ENCODE measurements around the gene ISM1. TPM values are rescaled to one million over a fixed set of nuclear protein-coding genes. Genes with fewer than 3 reads are reported as not detected.
A peak's percentile ranks its signal among the peaks of the same experiment; 100 is the strongest.

The ISM1 gene
- total and polyA plus RNA-seq, 2 of the 13 experiments (the other 11 are each of a cell fraction or from before 2014, with no cell fraction given) = 0.40 to 1.4 TPM

DNA sequence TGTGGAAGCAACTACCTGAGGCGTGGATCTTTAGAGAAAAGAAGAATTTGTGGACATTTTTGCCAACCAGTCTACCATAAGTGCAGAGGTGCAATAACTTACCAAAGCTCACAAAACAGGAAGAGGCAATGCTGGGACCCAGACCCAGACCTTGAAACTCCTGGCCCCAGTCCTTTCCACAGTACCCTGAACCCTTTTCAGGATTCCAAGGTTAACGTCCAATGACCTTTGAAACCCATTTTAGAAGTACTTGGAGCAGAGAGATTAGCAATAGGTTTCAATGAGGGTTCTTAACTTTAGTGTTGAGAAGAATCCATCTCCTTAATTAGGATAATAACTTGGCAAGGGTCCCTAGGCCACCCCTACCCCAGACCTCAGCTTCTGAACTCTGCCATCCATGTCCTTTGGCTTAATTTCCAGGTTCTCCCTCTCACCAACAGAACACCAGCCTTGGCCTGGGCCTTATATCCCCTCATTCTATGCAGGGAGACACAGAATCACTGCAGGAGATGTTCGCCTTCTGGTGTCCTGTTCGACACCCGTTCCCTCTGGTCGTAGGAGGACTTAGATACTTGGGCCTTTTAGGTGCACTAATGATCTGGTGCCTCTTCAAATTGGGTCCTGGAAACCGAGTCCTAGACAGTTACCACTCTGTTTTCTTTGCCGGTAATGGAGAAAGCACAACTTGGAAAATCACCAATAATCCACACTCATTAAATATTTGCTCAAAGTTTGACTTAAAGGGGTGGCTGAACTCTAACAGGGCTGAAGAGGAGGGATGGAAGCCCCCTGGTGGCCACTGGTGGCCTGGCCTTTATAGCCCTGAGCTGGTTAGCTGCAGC is 40.6 kb downstream of the ISM1 start (continued):
- TF ChIP-seq ZNF335 (CRISPR knock-in tag; IDR thresholded peaks at IDR 0.05) (0 out of 2 replicates have a peak, but pooled peaks have one; percentile 43), ZSCAN31 (CRISPR knock-in tag; IDR thresholded peaks at IDR 0.05; ENCODE audit: low read depth) (no peak), IRF2 (CRISPR knock-in tag; IDR thresholded peaks at IDR 0.05) (peak; percentile 67; the same call in 1 of the 2 replicates), ZSCAN29 (CRISPR knock-in tag; conservative IDR thresholded peaks at IDR 0.05) (peak; percentile 50; the same call in 1 of the 2 replicates), GZF1 (CRISPR knock-in tag; IDR thresholded peaks at IDR 0.05) (no peak), TBX2 (CRISPR knock-in tag; IDR thresholded peaks at IDR 0.05; ENCODE audit: borderline replicate concordance) (peak; percentile 38; the same call in 1 of the 2 replicates), DMAP1 (CRISPR knock-in tag; IDR thresholded peaks at IDR 0.05) (no peak), SOX5 (CRISPR knock-in tag; IDR thresholded peaks at IDR 0.05; ENCODE audit: borderline replicate concordance) (no peak; the same call in 1 of the 2 replicates), MTF1 (CRISPR knock-in tag; IDR thresholded peaks at IDR 0.05) (no peak), ZNF225 (CRISPR knock-in tag; IDR thresholded peaks at IDR 0.05) (no peak), ZNF556 (CRISPR knock-in tag; IDR thresholded peaks at IDR 0.05; ENCODE audit: borderline replicate concordance) (peak; percentile 91; the same call in 1 of the 2 replicates), SYNCRIP (IDR thresholded peaks at IDR 0.05; ENCODE audit: insufficient read depth, low read depth, low read length) (no peak), SALL1 (CRISPR knock-in tag; IDR thresholded peaks at IDR 0.05) (peak; percentile 60; the same call in 1 of the 2 replicates), ZBTB7B (CRISPR knock-in tag; IDR thresholded peaks at IDR 0.05) (0 out of 2 replicates have a peak, but pooled peaks have one; percentile 73)
- TF ChIP-seq, protein P1, sequence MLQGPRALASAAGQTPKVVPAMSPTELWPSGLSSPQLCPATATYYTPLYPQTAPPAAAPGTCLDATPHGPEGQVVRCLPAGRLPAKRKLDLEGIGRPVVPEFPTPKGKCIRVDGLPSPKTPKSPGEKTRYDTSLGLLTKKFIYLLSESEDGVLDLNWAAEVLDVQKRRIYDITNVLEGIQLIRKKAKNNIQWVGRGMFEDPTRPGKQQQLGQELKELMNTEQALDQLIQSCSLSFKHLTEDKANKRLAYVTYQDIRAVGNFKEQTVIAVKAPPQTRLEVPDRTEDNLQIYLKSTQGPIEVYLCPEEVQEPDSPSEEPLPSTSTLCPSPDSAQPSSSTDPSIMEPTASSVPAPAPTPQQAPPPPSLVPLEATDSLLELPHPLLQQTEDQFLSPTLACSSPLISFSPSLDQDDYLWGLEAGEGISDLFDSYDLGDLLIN (CRISPR knock-in tag; IDR thresholded peaks at IDR 0.05; ENCODE audit: borderline replicate concordance) = no peak
- TF ChIP-seq, protein P2, sequence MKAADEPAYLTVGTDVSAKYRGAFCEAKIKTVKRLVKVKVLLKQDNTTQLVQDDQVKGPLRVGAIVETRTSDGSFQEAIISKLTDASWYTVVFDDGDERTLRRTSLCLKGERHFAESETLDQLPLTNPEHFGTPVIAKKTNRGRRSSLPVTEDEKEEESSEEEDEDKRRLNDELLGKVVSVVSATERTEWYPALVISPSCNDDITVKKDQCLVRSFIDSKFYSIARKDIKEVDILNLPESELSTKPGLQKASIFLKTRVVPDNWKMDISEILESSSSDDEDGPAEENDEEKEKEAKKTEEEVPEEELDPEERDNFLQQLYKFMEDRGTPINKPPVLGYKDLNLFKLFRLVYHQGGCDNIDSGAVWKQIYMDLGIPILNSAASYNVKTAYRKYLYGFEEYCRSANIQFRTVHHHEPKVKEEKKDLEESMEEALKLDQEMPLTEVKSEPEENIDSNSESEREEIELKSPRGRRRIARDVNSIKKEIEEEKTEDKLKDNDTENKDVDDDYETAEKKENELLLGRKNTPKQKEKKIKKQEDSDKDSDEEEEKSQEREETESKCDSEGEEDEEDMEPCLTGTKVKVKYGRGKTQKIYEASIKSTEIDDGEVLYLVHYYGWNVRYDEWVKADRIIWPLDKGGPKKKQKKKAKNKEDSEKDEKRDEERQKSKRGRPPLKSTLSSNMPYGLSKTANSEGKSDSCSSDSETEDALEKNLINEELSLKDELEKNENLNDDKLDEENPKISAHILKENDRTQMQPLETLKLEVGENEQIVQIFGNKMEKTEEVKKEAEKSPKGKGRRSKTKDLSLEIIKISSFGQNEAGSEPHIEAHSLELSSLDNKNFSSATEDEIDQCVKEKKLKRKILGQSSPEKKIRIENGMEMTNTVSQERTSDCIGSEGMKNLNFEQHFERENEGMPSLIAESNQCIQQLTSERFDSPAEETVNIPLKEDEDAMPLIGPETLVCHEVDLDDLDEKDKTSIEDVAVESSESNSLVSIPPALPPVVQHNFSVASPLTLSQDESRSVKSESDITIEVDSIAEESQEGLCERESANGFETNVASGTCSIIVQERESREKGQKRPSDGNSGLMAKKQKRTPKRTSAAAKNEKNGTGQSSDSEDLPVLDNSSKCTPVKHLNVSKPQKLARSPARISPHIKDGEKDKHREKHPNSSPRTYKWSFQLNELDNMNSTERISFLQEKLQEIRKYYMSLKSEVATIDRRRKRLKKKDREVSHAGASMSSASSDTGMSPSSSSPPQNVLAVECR (CRISPR knock-in tag; IDR thresholded peaks at IDR 0.05; ENCODE audit: borderline replicate concordance) = peak; percentile 30; the same call in 1 of the 2 replicates
- TF ChIP-seq, protein P3, sequence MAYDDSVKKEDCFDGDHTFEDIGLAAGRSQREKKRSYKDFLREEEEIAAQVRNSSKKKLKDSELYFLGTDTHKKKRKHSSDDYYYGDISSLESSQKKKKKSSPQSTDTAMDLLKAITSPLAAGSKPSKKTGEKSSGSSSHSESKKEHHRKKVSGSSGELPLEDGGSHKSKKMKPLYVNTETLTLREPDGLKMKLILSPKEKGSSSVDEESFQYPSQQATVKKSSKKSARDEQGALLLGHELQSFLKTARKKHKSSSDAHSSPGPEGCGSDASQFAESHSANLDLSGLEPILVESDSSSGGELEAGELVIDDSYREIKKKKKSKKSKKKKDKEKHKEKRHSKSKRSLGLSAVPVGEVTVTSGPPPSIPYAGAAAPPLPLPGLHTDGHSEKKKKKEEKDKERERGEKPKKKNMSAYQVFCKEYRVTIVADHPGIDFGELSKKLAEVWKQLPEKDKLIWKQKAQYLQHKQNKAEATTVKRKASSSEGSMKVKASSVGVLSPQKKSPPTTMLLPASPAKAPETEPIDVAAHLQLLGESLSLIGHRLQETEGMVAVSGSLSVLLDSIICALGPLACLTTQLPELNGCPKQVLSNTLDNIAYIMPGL (CRISPR knock-in tag; IDR thresholded peaks at IDR 0.05; ENCODE audit: borderline replicate concordance in 1 of 2, low read depth in 1 of 2) = peak; percentile 42 to 72; a peak in 3 of 4 replicates
- TF ChIP-seq, protein P4, sequence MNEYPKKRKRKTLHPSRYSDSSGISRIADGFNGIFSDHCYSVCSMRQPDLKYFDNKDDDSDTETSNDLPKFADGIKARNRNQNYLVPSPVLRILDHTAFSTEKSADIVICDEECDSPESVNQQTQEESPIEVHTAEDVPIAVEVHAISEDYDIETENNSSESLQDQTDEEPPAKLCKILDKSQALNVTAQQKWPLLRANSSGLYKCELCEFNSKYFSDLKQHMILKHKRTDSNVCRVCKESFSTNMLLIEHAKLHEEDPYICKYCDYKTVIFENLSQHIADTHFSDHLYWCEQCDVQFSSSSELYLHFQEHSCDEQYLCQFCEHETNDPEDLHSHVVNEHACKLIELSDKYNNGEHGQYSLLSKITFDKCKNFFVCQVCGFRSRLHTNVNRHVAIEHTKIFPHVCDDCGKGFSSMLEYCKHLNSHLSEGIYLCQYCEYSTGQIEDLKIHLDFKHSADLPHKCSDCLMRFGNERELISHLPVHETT (CRISPR knock-in tag; conservative IDR thresholded peaks at IDR 0.05) = no peak
- TF ChIP-seq, protein P5, sequence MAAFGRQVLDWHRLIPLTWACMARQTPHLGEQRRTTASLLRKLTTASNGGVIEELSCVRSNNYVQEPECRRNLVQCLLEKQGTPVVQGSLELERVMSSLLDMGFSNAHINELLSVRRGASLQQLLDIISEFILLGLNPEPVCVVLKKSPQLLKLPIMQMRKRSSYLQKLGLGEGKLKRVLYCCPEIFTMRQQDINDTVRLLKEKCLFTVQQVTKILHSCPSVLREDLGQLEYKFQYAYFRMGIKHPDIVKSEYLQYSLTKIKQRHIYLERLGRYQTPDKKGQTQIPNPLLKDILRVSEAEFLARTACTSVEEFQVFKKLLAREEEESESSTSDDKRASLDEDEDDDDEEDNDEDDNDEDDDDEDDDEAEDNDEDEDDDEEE (CRISPR knock-in tag; IDR thresholded peaks at IDR 0.05) = 0 out of 2 replicates have a peak, but pooled peaks have one; percentile 40

All from HepG2 (cell line).